IMR-90 (cell line): ENCODE results near the gene GPRC5C. TPM values are rescaled to one million over a fixed set of nuclear protein-coding genes. Genes with fewer than 3 reads are reported as not detected.

Experiments
- ATAC-seq: fragments of 200-7000 bp; cut with Tn5 transposase; 2 replicates; pipeline ENCODE4 v1.9.1; 2020; ENCODE audit warnings: low read depth, mild to moderate bottlenecking, moderate library complexity
- BruUV-seq: library from RNA; stranded (reverse); fragments of 400-500 nt; replicated peaks from 2 replicates; lab custom pipeline; 2021; lab: Mats Ljungman, UMichigan
- CTCF ChIA-PET: fragments of 300-600 bp; formaldehyde crosslinking; extraction: SDS; loops from one replicate; lab custom pipeline; 2021; ENCODE audit warnings: antibody characterized with exemption; lab: Yijun Ruan, JAX
- POLR2A ChIA-PET: fragments of 300-600 bp; sonication (Branson Sonifier 250); formaldehyde crosslinking; loops from one replicate; lab custom pipeline; 2022; ENCODE audit warnings: antibody characterized with exemption; ENCODE audit not compliant: unreplicated experiment; lab: Charles Lee
- DNase-seq: peaks from one replicate; pipeline ENCODE4 v3.0.0; 2013
- H2AFZ ChIP-seq: replicated peaks from 2 replicates; pipeline ENCODE3; 2013; ENCODE audit warnings: low read length, mild to moderate bottlenecking; ENCODE audit not compliant: poor library complexity
- H2AK5ac ChIP-seq: 2 replicates; pipeline ENCODE4 v1.6.1; 2013; ENCODE audit warnings: low read depth, low read length, inconsistent platforms
- H2AK9ac ChIP-seq: replicated peaks from 2 replicates; pipeline ENCODE3; 2013; ENCODE audit warnings: mild to moderate bottlenecking, low read depth, low read length, moderate library complexity; ENCODE audit not compliant: poor library complexity
- H2BK120ac ChIP-seq: 2 replicates; pipeline ENCODE4 v1.6.1; 2013; ENCODE audit warnings: low read depth, low read length, inconsistent platforms
- H2BK15ac ChIP-seq: 3 replicates; pipeline ENCODE4 v1.6.1; 2013; ENCODE audit warnings: low read depth, low read length, inconsistent platforms
- H2BK20ac ChIP-seq: 2 replicates; pipeline ENCODE4 v1.6.1; 2013; ENCODE audit warnings: low read depth, mild to moderate bottlenecking, inconsistent platforms, low read length, moderate library complexity
- H2BK5ac ChIP-seq: 2 replicates; pipeline ENCODE4 v1.6.1; 2013; ENCODE audit warnings: mild to moderate bottlenecking, low read depth, low read length, inconsistent platforms; ENCODE audit not compliant: poor library complexity, severe bottlenecking
- H3K14ac ChIP-seq: replicated peaks from 2 replicates; pipeline ENCODE4 v1.6.1; 2013; ENCODE audit warnings: low read depth, low read length, inconsistent platforms
- H3K18ac ChIP-seq: 2 replicates; pipeline ENCODE4 v1.6.1; 2013; ENCODE audit warnings: low read depth, low read length, control low read depth
- H3K23ac ChIP-seq: 2 replicates; pipeline ENCODE4 v1.6.1; 2013; ENCODE audit warnings: low read depth, low read length, inconsistent platforms
- H3K27ac ChIP-seq: 2 replicates; pipeline ENCODE4 v1.5.1; 2013; ENCODE audit warnings: mild to moderate bottlenecking, control low read depth, low read length; ENCODE audit not compliant: insufficient read depth
- H3K27me3 ChIP-seq: 2 replicates; pipeline ENCODE4 v1.6.1; 2013; ENCODE audit warnings: low read length; ENCODE audit not compliant: control insufficient read depth, insufficient read depth
- H3K36me3 ChIP-seq: 2 replicates; pipeline ENCODE4 v1.6.1; 2013; ENCODE audit warnings: low read length, mixed read lengths; ENCODE audit not compliant: control insufficient read depth, insufficient read depth
- H3K4ac ChIP-seq: 2 replicates; pipeline ENCODE4 v1.6.1; 2013; ENCODE audit warnings: low read depth, low read length, inconsistent platforms
- H3K4me1 ChIP-seq: 2 replicates; pipeline ENCODE4 v1.6.1; 2013; ENCODE audit warnings: low read length, mixed read lengths; ENCODE audit not compliant: control insufficient read depth, insufficient read depth
- H3K4me2 ChIP-seq: 2 replicates; pipeline ENCODE4 v1.6.1; 2013; ENCODE audit warnings: low read depth, mild to moderate bottlenecking, control low read depth, low read length, moderate library complexity
- H3K4me3 ChIP-seq: 2 replicates; pipeline ENCODE4 v1.5.1; 2013; ENCODE audit warnings: low read depth, mild to moderate bottlenecking, control low read depth, low read length, moderate library complexity; ENCODE audit not compliant: insufficient read depth
- H3K56ac ChIP-seq: 2 replicates; pipeline ENCODE4 v1.6.1; 2013; ENCODE audit warnings: low read length, inconsistent platforms; ENCODE audit not compliant: insufficient read depth; ENCODE audit errors: extremely low read depth
- H3K79me1 ChIP-seq, 2 experiments: 2 replicates each; pipeline ENCODE4 v1.6.1; 2013; ENCODE audit warnings: low read length in 2 of 2, inconsistent platforms in 1 of 2, low read depth in 1 of 2
- H3K9ac ChIP-seq: 2 replicates; pipeline ENCODE4 v1.6.1; 2013; ENCODE audit warnings: low read depth, low read length, control low read depth
- H3K9me1 ChIP-seq: 2 replicates; pipeline ENCODE4 v1.6.1; 2013; ENCODE audit warnings: low read length, inconsistent platforms; ENCODE audit not compliant: insufficient read depth
- H3K9me3 ChIP-seq: 2 replicates; pipeline ENCODE4 v1.6.1; 2013; ENCODE audit warnings: low read length; ENCODE audit not compliant: control insufficient read depth, insufficient read depth
- H4K20me1 ChIP-seq: 2 replicates; pipeline ENCODE4 v1.6.1; 2013; ENCODE audit warnings: low read length, inconsistent platforms; ENCODE audit not compliant: insufficient read depth
- H4K5ac ChIP-seq: 2 replicates; pipeline ENCODE4 v1.6.1; 2013; ENCODE audit warnings: mild to moderate bottlenecking, low read depth, low read length, control low read depth
- H4K8ac ChIP-seq, 2 experiments: 2 replicates each; pipeline ENCODE4 v1.6.1; 2013; ENCODE audit warnings: low read depth in 2 of 2, low read length in 2 of 2, control low read depth in 1 of 2, inconsistent platforms in 1 of 2
- H4K91ac ChIP-seq: 2 replicates; pipeline ENCODE4 v1.6.1; 2013; ENCODE audit warnings: low read depth, low read length, inconsistent platforms; ENCODE audit not compliant: insufficient read depth
- BHLHE40 ChIP-seq: fragments of 150-350 bp; IDR thresholded peaks from 2 replicates; pipeline ENCODE4 v1.6.1; 2016; ENCODE audit warnings: mild to moderate bottlenecking, low read depth, low read length
- CEBPB ChIP-seq: IDR thresholded peaks from 2 replicates; pipeline ENCODE4 v1.6.1; 2012; ENCODE audit warnings: low read depth, low read length, improper control_type of control experiment
- CHD1 ChIP-seq: IDR thresholded peaks from 2 replicates; pipeline ENCODE4 v1.6.1; 2012; ENCODE audit warnings: low read depth, low read length, improper control_type of control experiment
- FOS ChIP-seq: fragments of 150-350 bp; IDR thresholded peaks from 2 replicates; pipeline ENCODE4 v1.6.1; 2016; ENCODE audit warnings: low read depth, low read length
- MAFK ChIP-seq: IDR thresholded peaks from 2 replicates; pipeline ENCODE4 v1.6.1; 2012; ENCODE audit warnings: low read depth, low read length, improper control_type of control experiment
- MAZ ChIP-seq: IDR thresholded peaks from 2 replicates; pipeline ENCODE4 v1.6.1; 2012; ENCODE audit warnings: low read depth, mild to moderate bottlenecking, low read length, improper control_type of control experiment, moderate library complexity, borderline replicate concordance
- MXI1 ChIP-seq: IDR thresholded peaks from 2 replicates; pipeline ENCODE4 v1.6.1; 2012; ENCODE audit warnings: low read depth, mild to moderate bottlenecking, low read length, moderate library complexity, borderline replicate concordance
- NFE2L2 ChIP-seq: fragments of 150-350 bp; IDR thresholded peaks from 2 replicates; pipeline ENCODE4 v1.6.1; 2016; ENCODE audit warnings: low read depth, mild to moderate bottlenecking, low read length
- POLR2A ChIP-seq: IDR thresholded peaks from 2 replicates; pipeline ENCODE4 v1.6.1; 2012; ENCODE audit warnings: mild to moderate bottlenecking, low read depth, low read length
- RAD21 ChIP-seq: IDR thresholded peaks from 2 replicates; pipeline ENCODE4 v1.6.1; 2012; ENCODE audit warnings: low read length, improper control_type of control experiment
- RCOR1 ChIP-seq: IDR thresholded peaks from 2 replicates; pipeline ENCODE4 v1.6.1; 2012; ENCODE audit warnings: mild to moderate bottlenecking, low read length, improper control_type of control experiment; ENCODE audit not compliant: insufficient replicate concordance
- RFX5 ChIP-seq: IDR thresholded peaks from 2 replicates; pipeline ENCODE4 v1.8.0; 2012; ENCODE audit warnings: low read depth, mild to moderate bottlenecking, low read length, moderate library complexity
- SMC3 ChIP-seq: fragments of 150-350 bp; IDR thresholded peaks from 2 replicates; pipeline ENCODE4 v1.6.1; 2016; ENCODE audit warnings: low read depth, mild to moderate bottlenecking, antibody characterized with exemption, low read length, moderate library complexity
- USF2 ChIP-seq: fragments of 150-350 bp; IDR thresholded peaks from 2 replicates; pipeline ENCODE4 v1.6.1; 2017; ENCODE audit warnings: mild to moderate bottlenecking, antibody characterized with exemption, low read length, low read depth
- WGBS, 2 experiments: methylation state at CpG; one replicate each; pipeline versions ENCODE4 v1.1.5 to v1.1.7; 2013; ENCODE audit warnings: missing lambda C conversion rate in 2 of 2; ENCODE audit not compliant: insufficient read length in 1 of 2; ENCODE audit errors: extremely low coverage in 2 of 2; 5-methylcytosine and 5-hydroxymethylcytosine counted together
- dilution Hi-C: fragments of 300-500 bp; cut with HindIII; formaldehyde crosslinking; loops from one replicate; pipeline ENCODE4 v1.14.3; 2018; ENCODE audit warnings: low sequenced_read_pairs; ENCODE audit not compliant: unreplicated experiment
- in situ Hi-C: fragments of 300-500 bp; cut with MboI; formaldehyde crosslinking; loops from 3 replicates; pipeline ENCODE4 v1.14.3; 2019; ENCODE audit warnings: low sequenced_read_pairs, inconsistent platforms, mixed read lengths
- intact Hi-C: fragments of 100-400 bp; cut with micrococcal nuclease; formaldehyde crosslinking; loops from 2 replicates; pipeline ENCODE4 v1.10.0; 2022
- polyA plus RNA-seq, 3 experiments: library from polyadenylated mRNA; depleted of rRNA; stranded (reverse); fragments of >200 nt; gene quantifications; 2 replicates each; pipeline ENCODE4 v1.2.3, GENCODE V29; 2012; ENCODE audit warnings: low replicate concordance in 1 of 3
- total RNA-seq: library from RNA; depleted of rRNA; stranded (reverse); fragments of >200 nt; gene quantifications from 2 replicates; pipeline ENCODE4 v1.2.3, GENCODE V29; 2012
- TF ChIP-seq, protein P1 (sequence below): fragments of 150-350 bp; IDR thresholded peaks from 2 replicates; pipeline ENCODE4 v1.6.1; 2016; ENCODE audit warnings: low read depth, mild to moderate bottlenecking, low read length, moderate library complexity, borderline replicate concordance

GPRC5C gene
- total and polyA plus RNA-seq, 2 of the 4 experiments (the other 2 are of a cell fraction): not detected

DNA sequence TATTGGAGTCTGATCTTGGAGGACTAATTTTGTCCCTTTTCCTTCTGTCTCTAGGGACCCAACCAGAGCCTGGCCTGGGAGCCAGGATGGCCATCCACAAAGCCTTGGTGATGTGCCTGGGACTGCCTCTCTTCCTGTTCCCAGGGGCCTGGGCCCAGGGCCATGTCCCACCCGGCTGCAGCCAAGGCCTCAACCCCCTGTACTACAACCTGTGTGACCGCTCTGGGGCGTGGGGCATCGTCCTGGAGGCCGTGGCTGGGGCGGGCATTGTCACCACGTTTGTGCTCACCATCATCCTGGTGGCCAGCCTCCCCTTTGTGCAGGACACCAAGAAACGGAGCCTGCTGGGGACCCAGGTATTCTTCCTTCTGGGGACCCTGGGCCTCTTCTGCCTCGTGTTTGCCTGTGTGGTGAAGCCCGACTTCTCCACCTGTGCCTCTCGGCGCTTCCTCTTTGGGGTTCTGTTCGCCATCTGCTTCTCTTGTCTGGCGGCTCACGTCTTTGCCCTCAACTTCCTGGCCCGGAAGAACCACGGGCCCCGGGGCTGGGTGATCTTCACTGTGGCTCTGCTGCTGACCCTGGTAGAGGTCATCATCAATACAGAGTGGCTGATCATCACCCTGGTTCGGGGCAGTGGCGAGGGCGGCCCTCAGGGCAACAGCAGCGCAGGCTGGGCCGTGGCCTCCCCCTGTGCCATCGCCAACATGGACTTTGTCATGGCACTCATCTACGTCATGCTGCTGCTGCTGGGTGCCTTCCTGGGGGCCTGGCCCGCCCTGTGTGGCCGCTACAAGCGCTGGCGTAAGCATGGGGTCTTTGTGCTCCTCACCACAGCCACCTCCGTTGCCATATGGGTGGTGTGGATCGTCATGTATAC is 8.0 kb downstream of the GPRC5C start:
- dilution Hi-C loops: no loop called here
- Histone ChIP-seq H4K5ac (no peak overlapping the region), H4K20me1 (no peaks in the 10 kb centered on the region), H3K4me3 (no peak overlapping the region), H3K27ac (no peak overlapping the region), H3K9me3 (peaks cover 26% of the 10 kb centered on the region), H2AK5ac (no peak overlapping the region), H3K56ac (no peak overlapping the region), H3K27me3 (no peaks in the 10 kb centered on the region), H2BK15ac (no peak overlapping the region), H3K14ac (no peak overlapping the region), H2AFZ (no peak overlapping the region), H3K36me3 (no peaks in the 10 kb centered on the region), H3K9ac (no peak overlapping the region), H3K23ac (no peak overlapping the region), H2AK9ac (no peak overlapping the region), H3K4me1 (no peaks in the 10 kb centered on the region), H2BK20ac (no peak overlapping the region), H4K8ac (no peak overlapping the region), H3K79me1 (no peaks in the 10 kb centered on the region), H2BK120ac (no peak overlapping the region), H3K18ac (no peak overlapping the region), H4K91ac (no peak overlapping the region), H3K4ac (no peak overlapping the region), H3K9me1 (no peaks in the 10 kb centered on the region), H3K4me2 (no peak overlapping the region), H2BK5ac (no peak overlapping the region)
- no peak for ATAC-seq
- in situ Hi-C loops: no loop called here
- BruUV-seq: no TSS peak
- WGBS, 2 experiments: 69% methylated on average over 22 of the region's 31 CpGs; no CpG with 5 or more reads in 1 of the 2 experiments
- POLR2A ChIA-PET: no interaction called here
- DNase-seq: no peak
- CTCF ChIA-PET: interaction anchor here (1.0 kb wide), 1 partner anchor 17 kb away, joined by 3 read pairs; no protein-coding TSS in a partner anchor
- intact Hi-C loops: no loop called here
- no peak for TF ChIP-seq RAD21
- no peak for TF ChIP-seq NFE2L2
- no peak for TF ChIP-seq MAZ
- no peak for TF ChIP-seq MAFK
- TF ChIP-seq BHLHE40: no peak
- TF ChIP-seq, protein P1, sequence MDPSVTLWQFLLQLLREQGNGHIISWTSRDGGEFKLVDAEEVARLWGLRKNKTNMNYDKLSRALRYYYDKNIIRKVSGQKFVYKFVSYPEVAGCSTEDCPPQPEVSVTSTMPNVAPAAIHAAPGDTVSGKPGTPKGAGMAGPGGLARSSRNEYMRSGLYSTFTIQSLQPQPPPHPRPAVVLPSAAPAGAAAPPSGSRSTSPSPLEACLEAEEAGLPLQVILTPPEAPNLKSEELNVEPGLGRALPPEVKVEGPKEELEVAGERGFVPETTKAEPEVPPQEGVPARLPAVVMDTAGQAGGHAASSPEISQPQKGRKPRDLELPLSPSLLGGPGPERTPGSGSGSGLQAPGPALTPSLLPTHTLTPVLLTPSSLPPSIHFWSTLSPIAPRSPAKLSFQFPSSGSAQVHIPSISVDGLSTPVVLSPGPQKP: no peak
- TF ChIP-seq POLR2A: no peak
- TF ChIP-seq RFX5: no peak
- TF ChIP-seq FOS: no peak
- no peak for TF ChIP-seq USF2
- TF ChIP-seq CEBPB: no peak
- no peak for TF ChIP-seq MXI1
- no peak for TF ChIP-seq CHD1
- no peak for TF ChIP-seq RCOR1
- TF ChIP-seq SMC3: no peak
